NCI-H1105 treated with DMSO at 0.1 percent for 48 hours (cell line): ENCODE measurements around the gene CACNA2D1.
"Not testable (repeated sequence)": the region's sequence is repeated elsewhere in the genome, so short reads cannot be mapped to it uniquely, and the experiment has no call there.

ENCODE experiments used
- DNase-seq: peaks from one replicate; lab custom pipeline; 2025; lab: John Stamatoyannopoulos, UW

CACNA2D1 gene

DNA sequence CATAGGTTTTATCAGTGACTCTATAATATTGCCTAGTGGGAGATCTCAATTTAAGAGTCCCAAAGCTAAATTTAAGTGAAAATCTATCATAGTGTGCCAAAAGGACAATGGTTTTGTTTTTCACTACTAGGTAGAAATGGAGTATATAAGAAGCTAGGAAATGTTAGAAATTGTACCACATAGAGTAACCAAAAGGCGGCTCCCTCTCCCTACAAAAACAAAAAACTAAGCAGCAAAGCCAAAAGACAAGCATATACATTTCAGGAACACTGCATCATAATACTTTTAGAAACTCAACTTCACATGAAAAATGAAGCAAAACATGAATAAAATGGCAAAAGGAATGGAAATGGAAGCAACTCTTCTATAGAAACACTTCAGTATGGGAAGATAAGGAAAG, 271.6 kb downstream of the CACNA2D1 start:
- DNase-seq, result peak; percentile 16

DNA sequence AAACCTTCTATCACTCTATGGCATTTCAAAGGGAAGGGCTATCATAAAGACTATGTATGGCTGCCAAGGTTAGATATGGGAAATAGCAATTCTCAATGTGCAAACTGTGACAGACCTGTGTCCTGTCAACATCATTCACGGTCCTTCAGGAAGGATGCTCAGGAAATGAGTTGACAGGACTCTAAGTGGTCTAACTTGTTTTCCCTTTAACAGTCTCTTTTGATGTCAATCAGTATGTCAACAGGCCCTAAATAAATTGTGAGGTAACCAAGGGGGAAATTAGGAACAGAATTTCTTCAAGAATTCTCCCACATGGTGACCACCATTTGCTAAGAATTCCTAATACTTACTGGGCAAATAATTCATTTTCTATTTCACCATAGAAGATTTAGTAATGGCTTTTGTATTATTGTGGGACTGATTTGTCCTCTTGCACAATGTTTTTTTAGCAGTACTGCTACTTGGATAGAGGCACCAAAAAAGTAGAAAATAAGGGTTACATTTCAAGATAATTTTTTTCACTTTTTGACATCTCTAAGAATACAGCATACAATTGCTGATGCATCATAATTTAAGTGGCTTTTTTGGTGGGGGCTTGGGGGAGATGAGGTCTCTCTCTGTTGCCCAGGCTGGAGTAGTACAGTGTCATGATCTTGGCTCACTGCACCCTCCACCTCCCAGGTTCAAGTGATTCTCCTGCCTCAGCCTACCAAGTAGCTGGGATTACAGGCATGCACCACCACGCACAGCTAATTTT, 275.8 kb downstream of the CACNA2D1 start:
- peak; percentile 70 for DNase-seq

DNA sequence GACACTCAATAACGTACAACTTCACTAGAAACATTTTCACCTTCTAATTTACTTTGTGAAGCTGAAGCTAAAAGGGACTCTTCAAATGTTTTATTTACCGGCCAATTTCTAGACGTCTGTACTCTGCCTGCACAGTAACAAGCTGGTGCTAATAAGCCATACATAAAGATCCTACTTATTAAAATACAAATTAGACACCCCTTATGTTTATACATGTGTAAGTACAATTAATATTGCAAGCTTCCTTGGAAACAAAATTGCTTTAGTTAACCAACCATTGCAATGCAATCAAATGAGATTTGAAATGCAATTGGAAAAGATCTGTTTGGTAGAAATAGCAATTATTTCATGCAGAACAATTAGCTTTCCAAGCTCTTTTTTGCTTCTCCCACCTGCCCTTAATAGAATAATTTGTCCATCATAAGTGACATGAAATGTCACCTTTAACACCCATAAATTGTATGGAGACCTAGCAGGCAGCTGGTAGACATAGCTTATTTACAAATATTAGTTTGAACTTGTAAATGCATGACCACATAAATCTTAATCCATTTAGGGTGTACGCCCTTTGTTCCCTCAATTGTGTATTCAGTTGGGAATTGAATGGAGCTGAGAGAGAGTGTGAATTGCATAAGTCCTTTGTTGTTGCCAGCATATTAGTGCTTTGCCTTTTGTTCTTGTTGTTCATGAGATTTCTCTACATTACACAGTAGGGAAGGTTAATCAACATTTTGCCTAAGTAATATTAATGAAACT, 277.1 kb downstream of the CACNA2D1 start:
- DNase-seq, result peak; percentile 99

DNA sequence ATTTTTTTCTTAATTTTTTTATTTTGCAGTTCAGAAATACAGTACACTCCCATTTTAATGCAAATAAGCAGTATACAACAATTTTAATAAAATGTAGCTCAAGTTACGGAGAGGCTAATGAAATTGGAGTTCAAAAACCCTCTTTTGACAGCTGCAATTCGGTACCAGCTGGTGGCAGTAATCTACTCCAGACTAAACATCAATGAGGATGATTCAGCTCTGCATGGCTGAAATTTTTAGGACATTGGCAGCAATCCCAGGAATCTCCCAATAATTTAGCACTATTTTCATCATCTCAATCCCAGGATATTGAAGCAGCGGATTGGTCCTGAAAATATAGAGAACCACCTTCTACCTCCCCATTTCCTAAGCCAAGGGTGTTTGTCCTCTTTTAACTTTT, 278.8 kb downstream of the CACNA2D1 start:
- DNase-seq, result peak; percentile 77

DNA sequence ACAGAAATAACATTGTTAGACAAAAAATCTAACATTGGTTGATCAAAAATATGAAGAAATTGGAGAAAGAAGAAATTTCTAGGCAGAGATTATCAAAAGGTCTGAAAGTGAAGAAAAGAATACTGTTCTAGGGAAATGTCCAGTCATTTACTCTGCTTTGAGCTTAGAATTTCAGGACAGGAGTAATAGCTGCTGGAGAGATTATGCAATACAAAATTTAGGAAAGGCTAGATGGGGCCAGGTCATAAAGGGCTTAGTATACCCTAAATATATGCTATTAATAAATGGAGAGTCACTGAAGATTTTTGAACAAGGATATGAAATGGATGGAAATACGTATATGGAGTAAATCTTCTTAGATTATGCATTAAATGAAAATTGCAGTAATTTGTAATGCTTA, 279.2 kb downstream of the CACNA2D1 start:
- DNase-seq, result no peak

DNA sequence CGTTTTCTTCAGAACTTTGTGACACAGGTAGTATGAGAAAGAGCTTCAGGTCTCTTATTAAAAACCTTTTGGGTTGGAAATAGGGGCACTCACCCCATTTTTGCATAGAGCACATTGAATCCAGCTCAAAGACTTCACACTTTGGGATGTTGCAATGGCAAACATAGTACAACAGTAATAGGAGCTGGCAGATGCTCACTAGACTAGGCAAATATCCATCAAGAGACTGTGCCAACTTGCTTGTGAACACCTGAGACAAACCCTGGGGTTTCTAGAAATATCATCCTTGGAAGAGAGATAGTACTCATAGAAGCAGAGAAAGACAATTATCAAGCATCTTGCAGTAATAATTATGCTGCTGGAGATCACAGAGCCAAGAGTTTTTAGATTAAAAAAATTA, 280.0 kb downstream of the CACNA2D1 start:
- peak; percentile 58 for DNase-seq

DNA sequence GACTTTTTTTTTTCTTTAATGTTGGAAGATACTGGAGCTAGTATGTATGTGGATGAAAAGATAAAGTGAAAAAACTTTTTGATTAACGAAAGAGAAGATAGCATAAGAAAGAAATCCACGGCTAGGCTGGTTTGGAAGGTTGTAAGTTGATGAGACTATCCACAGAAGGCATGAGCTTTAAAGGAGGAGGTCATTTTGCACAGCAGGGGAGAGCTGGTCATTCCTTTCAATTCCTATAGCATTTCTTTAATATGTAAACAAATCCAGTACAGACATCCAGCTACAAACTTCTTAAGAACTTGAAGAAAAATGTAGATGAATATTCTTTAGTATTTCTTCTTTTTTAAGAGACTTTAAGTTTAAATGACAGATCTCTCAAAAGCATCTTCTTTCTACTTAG, 281.3 kb downstream of the CACNA2D1 start:
- no peak for DNase-seq

DNA sequence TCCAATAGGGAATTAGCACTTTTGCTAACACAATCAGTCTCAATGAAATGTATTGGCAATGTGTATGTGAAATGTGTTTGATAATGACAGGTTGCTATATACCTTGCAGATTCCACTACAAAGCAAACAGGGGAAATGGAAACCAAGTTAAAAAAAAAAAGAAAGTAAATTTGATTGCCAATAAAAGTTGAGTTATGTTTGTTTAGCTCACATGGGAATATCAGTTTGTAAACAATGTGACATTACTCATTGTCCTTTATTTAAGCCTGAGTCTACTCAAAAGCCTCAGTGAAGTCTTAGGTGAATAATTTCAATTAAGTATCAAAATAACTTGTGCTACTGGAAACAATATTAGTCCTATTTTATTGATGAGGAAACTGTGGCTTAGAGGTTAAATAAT, 285.2 kb downstream of the CACNA2D1 start:
- no peak for DNase-seq

DNA sequence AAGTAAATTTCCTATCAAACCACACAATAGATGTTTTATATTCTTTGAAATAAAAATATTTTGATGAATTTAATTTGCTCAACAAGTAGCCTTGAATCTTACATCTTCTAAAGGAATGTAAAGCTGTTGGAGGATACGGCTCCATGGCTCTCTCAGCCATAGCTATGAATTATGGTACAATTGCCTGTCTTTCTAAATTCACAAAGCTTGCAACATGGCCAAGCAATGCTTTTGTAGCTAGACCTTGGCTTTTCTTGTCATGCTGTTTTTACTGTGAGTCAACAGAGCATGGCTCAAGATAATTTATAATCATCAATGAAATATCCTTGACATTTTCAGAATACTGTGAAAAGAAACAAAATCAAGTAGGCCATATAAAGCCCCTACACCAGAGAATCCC, 286.7 kb downstream of the CACNA2D1 start:
- no peak for DNase-seq

DNA sequence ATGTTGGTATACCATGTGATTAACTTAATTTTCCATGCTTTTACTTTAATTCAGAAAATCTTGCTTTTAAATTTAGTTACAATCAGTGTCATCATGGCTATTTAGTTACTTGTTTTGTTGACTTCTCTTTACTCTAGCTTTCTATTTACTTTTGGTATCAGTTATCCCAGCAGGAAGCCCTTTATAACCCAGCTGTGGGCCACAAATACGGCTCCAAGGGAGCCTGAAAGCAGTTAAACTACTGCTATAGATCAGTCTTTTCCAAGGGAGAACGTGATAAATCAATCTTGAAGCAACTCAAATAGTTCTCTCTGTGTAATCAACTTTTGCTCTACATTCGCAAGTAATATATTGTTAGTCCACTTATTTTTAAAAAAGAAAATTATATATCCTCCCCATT, 287.4 kb downstream of the CACNA2D1 start:
- DNase-seq, result peak; percentile 54

DNA sequence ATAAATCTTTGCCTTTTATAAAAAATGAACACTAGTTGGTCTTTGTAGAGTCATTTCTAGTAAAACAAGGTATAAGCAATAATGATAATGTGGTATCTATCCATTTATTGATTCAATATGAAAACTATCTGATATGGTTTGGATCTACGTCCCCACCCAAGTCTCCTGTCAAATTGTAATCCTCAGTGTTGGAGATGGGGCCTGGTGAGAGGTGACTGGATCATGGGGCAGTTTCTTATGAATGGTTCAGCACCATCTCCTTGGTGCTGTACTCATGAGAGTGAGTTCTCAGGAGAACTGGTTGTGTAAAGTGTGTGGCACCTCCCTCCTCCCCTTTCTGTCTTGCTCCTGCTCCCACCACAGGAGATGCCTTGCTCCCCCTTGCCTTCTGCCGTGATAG, 288.8 kb downstream of the CACNA2D1 start:
- no peak for DNase-seq

DNA sequence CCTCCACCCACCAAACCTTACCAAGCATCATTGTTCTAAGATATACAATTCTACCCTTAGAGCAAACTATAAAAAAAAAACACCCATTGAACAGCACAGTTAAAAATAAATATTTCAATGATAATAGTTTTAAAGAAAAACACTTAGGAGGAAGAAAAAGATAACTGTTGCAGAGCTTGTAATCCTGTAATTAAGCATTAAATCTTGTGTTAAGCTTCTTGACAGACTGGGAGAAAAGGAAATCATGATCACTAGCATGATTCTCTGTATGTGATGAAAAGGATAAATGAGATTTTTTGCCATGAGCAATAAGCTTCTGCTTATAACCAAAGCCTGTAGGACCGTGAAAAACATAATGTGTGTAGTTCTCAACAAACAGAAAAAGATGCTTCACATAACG, 289.8 kb downstream of the CACNA2D1 start:
- DNase-seq, result no peak

DNA sequence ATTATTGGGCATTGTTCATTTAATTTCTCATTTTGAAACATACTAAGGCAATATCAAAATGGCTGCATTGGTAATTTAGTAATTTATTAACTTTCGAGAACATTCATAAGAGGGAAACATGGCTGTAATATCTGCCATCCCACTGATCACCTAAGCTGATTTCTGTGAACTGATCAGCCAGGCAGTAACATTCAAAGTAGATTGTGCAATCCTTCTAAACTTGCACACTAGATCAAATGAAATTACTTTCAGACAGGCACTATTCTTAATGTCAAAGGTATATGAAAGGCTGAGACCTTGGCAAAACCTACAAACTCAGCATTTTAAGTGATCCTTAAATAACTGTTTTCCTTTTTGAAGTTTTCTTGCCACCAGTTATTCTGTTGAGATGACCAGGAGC, 290.7 kb downstream of the CACNA2D1 start:
- no peak for DNase-seq

DNA sequence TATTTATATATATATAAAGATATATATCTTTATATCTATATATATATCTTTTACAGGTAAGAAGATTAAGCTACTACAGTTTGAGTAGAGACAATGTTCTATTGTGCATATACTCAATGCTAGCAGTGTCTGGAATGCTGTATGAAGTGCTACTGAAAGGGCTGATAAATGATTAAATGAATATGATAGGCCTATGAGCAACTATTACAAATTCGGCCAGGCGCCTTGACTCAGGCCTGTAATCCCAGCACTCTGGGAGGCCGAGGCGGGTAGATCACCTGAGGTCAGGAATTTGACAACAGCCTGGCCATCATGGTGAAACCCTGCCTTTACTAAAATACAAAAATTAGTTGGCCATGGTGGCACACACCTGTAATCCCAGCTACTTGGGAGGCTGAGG, 297.1 kb downstream of the CACNA2D1 start:
- DNase-seq, result no peak

DNA sequence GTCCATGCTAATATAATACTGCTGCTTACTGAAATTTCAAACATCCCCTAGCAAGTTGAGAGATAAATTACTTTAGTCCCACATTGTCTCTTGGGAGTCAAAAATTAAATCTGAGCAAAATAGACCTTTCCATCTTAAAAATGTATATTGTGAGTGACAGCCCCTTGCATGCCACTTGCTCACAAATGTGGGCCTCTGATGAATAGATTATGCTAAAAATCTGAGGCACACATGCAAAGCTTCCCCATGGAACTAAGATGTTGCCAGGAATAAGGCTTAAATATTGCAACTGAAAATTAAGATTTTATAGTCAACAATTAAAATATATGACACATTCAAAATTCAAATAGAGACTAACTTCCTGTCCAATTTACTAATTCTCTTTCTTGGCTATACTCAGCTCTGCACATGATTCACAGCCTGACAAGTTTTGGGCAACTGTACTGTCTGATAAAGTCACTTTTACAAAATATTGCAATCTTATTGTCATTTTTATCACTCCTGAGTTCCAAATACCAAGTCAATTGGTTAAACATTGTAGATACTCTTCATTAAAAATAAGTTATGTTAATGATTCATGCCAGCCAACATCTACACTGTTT, 301.2 kb downstream of the CACNA2D1 start:
- DNase-seq, result no peak

DNA sequence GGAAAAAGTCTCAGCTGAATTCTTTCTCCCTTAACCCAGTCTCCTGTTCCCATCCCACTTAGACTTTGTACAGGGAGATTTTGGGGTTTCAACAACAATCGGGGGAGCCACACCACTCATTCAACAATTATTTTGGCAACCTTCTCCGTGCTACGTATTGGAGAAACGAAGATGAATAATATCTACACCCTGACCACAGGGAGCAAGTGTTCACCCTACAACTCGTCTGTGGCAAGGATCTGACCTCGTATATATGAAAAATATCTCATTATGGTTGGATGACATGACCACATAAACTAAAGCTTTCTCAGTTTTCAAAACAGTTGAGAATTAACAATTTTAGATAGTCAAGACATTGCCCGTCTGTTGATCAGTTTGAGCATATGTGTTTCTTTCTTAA, 302.1 kb downstream of the CACNA2D1 start:
- no peak for DNase-seq

DNA sequence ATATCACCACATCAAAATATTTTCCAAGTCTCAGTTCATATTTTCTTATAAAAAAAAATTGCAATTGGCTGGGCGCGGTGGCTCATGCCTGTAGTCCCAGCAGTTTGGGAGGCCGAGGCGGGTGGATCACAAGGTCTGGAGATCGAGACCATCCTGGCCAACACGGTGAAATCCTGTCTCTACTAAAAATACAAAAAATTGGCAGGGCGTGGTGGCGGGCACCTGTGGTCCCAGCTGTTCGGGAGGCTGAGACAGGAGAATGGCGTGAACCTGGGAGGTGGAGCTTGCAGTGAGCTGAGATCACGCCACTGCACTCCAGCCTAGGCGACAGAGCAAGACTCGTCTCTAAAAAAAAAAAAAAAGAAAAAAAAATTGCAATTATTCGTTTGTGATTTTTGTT, 303.0 kb downstream of the CACNA2D1 start:
- DNase-seq, result not testable (repeated sequence)

DNA sequence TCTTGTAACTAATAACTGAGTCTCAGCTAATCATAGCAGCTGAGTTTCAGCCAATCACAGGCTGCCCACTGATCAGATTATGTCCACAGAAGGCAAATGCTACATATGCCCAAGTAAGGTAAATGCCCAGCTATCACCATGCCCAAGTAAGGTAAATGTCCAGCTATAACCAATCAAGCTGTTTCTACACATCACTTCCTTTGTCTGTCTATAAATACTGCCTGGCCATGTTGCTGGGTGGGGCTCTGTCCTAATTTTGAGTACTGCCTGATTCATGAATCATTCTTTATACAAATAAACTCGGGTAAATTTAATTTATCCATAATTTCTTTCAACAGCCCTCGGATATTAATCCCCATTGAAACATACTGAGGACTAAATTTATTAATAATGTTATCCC, 312.4 kb downstream of the CACNA2D1 start:
- no peak for DNase-seq

DNA sequence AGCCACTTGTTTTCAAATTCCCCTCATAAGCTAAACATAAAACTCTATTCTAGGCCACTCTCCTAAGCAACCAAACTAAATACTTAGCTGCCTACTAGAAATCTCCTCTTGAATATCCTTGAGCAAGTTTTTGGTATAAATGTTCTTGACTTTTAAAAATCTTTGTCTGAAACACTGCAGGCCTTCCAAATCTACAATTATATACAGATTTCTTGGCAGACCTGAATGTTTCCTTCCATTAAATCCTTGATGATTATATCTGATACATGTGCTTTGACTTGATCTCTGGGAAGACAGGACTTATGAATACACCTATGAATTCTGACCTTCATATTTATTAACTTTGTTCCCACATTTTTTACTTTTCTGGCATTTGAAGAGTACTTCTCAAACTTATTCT, 314.5 kb downstream of the CACNA2D1 start:
- no peak for DNase-seq

DNA sequence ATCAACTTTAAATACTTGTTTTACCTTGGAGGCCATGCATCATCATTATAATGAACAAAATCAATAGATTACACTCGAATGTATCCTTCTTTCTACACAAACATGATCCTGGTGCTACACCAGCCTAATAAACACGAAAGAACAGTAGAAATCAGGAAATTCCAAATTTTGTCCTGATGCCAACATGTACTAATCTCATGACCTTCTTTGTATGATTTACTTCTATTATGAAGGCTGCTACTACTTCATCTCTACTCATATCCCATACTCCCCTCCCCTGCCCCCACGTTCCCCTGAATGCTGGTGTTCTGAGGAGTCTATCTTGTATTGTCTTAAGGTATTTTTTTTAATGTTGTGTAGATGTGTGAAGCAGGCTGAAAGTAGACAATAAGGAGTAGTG, 315.0 kb downstream of the CACNA2D1 start:
- no peak for DNase-seq

DNA sequence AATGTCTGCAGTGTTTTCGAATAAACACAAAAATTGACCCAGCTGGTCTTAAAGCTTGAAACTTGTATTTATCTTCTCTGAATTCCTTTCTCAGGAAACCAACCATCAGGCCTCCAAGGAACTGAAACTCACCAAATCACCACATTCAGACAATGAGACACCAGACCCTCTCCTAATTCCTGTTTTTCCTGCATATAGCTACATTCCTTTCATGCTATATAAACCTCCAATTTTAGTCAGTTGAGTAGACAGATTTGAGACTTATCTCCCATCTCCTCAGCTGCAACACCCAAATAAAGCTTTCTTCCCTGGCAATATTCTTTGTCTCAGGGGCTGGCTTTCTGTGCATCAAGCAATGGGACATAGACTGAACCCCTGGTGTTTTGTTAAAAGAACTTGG, 317.0 kb downstream of the CACNA2D1 start:
- DNase-seq, result no peak

DNA sequence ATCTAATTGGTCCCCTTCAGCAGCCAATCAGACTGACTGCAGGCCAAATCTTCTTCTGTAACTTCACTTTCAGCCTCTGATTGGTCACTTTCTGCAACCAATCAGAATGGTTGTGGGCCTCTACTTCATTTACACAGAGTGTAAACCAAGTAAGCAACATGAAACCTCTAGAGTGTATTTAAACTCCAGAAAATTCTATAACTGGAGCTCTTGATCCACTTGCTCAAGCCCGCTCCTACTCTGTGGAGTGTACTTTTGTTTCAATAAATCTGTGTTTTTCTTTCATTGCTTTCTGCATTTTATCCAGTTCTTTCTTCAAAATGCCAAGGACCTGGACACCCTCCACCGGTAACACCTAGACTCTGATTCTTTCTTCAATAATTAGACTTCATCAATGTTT, 319.1 kb downstream of the CACNA2D1 start:
- DNase-seq, result no peak

DNA sequence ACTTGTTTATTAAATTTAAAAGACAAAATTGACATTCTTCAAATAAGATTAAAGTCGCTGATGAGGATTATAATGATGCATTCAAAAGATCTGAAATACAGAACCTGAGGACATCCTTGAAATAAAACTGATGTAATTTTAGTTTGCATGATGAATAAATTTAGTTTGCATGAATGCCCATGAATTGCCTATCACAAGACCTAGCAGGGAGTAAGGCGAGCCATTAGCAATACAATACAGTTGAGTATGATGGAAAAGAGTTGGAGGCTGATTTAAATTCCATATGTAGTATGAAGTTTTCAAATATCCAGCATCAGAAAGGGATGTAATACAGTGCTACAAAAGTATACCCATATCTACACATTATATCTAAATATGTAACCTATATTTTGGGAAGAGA, 321.3 kb downstream of the CACNA2D1 start:
- no peak for DNase-seq
